COR-L47 (cell line): ENCODE measurements around the gene RIF1.

Experiments
- DNase-seq: peaks from one replicate; lab custom pipeline; 2025; lab: John Stamatoyannopoulos, UW

Gene RIF1, protein sequence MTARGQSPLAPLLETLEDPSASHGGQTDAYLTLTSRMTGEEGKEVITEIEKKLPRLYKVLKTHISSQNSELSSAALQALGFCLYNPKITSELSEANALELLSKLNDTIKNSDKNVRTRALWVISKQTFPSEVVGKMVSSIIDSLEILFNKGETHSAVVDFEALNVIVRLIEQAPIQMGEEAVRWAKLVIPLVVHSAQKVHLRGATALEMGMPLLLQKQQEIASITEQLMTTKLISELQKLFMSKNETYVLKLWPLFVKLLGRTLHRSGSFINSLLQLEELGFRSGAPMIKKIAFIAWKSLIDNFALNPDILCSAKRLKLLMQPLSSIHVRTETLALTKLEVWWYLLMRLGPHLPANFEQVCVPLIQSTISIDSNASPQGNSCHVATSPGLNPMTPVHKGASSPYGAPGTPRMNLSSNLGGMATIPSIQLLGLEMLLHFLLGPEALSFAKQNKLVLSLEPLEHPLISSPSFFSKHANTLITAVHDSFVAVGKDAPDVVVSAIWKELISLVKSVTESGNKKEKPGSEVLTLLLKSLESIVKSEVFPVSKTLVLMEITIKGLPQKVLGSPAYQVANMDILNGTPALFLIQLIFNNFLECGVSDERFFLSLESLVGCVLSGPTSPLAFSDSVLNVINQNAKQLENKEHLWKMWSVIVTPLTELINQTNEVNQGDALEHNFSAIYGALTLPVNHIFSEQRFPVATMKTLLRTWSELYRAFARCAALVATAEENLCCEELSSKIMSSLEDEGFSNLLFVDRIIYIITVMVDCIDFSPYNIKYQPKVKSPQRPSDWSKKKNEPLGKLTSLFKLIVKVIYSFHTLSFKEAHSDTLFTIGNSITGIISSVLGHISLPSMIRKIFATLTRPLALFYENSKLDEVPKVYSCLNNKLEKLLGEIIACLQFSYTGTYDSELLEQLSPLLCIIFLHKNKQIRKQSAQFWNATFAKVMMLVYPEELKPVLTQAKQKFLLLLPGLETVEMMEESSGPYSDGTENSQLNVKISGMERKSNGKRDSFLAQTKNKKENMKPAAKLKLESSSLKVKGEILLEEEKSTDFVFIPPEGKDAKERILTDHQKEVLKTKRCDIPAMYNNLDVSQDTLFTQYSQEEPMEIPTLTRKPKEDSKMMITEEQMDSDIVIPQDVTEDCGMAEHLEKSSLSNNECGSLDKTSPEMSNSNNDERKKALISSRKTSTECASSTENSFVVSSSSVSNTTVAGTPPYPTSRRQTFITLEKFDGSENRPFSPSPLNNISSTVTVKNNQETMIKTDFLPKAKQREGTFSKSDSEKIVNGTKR (N-terminal part only)

DNA sequence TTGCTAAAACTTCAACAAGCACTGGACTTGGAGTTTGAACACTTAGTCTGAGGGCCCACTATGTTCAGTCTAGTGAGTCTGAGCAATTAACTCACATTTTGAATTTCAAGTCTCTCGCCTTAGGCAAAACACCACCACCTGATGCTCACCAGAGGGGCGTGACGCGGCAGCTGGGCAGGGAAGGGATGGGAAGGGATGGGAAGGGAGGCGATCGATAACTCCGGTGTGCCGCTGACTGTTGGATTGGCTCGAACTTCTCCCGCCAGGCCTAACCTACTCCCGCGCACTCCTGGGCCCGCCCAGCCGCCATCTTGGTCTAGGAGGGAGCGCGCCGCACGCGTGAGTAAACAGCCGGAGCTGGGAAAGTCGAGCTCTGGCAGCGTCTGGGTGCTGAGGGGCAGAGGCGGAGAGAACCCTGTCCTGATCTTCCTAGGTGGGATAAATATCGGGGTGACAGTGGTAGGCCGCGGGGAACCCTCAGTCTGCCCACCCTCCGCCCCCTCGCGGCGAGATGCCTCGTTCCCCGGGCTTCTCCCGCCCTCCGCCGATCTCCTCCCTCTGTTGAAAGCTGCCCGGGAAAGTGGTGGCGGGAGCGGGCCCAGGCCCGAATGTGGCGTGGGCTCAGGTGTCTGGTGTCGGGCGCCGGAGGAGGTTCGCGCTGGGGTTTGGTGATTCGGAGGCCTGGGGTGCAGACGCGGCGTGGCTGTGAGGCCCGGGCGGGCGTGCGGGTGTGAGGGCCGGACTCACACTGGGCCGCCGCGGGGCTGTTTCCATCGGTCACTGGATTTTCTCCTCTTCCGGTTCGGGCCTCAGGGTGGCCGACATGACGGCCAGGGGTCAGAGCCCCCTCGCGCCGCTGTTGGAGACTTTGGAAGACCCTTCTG, at the start of gene RIF1:
Gene RIF1, plus strand, starts transcription at position 302 of the 884 bp plus-strand sequence. Its CDS starts 522 bp downstream, at position 824.
- peak; percentile 97 for DNase-seq

GRCh38 chr2:151361674-151362370, 47.9 kb upstream of the RIF1 start:
- no peak for DNase-seq

- no peak for DNase-seq
Observed at GRCh38 chr2:151363709-151364108, 46.0 kb upstream of the RIF1 start.

DNA sequence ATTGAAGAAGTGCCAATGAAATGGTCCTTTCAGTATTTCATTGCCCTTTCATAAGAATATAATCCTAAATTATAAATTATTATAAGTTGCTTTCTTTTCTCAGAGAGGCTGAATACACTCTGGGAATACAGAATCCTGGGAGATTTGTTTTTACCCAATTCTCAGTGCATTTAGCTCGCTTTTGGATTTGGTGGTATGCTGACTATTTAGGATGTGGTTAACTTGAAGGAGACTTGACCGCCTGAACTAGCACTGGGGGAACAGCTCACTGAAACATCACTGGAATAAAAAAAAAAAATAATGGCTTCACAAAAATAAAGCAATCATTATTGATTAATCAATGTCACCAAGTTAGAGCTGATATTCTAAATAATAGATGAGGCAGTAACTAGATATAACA, 42.1 kb upstream of the RIF1 start:
- DNase-seq, result no peak

DNA sequence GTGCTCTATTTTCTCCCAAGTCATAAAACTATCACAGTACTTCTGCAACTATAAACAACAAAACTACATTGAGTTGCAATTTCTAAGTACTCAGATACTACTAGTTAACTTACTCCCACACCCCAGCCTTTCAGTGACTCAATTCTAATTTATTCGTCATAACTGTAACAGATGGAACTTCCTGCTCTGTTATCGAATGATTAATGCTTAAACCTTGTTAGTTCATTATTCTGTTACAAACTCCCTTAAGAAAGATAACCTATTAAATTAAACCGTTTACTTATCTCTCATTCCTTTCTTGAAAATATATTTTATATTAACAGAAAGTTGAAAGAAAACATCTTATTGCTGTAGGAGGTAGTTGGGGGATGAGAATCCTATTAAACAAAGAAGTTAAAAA, 35.3 kb upstream of the RIF1 start:
- DNase-seq, result no peak

DNA sequence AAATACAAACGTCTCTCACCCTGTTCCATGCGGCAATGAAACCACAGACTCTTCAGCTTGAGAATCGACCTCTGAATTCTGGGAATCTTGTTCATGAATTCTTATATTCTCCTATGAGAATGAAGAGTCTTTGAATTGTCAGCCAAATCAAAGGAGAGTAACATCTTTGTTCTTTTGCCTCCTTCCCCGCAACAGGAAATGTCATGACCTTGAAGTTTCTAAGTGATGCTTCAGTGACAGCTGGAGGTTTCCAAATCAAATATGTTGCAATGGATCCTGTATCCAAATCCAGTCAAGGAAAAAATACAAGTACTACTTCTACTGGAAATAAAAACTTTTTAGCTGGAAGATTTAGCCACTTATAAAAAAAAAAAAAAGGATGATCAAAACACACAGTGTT, 30.5 kb upstream of the RIF1 start:
- DNase-seq, result no peak

DNA sequence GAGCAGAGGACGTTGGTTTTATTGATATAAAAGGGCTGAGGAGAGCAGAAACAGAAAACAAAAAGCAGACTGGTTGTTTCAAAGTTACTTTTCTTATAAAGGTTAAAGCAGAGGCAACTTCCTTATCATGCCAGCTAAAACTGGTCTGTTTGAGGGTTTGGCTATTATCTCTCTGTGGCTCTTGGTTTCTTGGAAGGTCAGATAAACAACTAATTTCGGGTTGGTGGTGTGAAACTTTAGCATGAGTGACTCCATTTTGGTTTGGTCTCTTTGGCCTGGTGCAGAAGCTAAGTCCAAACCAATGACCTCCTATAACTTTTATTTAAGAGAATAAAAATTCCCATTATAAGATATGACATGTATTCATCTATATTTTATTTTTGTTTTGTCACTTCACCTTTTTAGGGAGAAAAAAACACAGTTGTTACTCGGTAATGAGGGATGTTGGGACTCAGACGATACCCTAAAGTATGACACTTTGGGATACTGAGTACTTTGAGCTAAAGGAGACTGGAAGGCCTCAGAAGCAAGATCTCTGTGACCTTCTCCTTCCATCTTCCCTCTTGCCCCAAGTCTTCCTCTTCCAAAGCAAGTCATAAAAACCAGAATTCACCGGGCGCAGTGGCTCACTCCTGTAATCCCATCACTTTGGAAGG, 29.0 kb upstream of the RIF1 start:
- no peak for DNase-seq

GRCh38 chr2:151381266-151381665, 28.4 kb upstream of the RIF1 start:
- no peak for DNase-seq

DNA sequence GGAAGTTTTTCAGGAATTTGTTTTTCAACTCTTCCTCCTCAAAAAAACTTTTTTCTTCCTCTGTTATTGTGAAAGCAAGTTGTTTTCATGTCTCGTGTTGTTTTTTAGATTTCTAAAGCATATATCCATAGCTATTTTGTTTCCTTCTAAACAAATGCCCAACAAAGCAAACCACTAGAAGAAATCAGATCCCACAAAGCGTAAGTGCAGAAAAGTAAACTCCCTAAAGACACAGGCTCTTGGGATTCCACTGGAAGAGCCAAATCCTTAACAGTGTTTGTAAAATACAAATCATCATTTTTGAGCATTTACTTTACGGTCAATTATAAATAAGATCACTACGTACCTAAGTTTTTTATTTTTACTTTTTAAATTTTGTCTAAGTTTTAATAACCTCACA, 21.7 kb upstream of the RIF1 start:
- no peak for DNase-seq

- no peak for DNase-seq
Observed at GRCh38 chr2:151391436-151391835, 18.3 kb upstream of the RIF1 start.

- DNase-seq, result no peak
Observed at GRCh38 chr2:151394509-151394908, 15.2 kb upstream of the RIF1 start.

- DNase-seq, result no peak
Observed at GRCh38 chr2:151395509-151396374, 14.0 kb upstream of the RIF1 start.

DNA sequence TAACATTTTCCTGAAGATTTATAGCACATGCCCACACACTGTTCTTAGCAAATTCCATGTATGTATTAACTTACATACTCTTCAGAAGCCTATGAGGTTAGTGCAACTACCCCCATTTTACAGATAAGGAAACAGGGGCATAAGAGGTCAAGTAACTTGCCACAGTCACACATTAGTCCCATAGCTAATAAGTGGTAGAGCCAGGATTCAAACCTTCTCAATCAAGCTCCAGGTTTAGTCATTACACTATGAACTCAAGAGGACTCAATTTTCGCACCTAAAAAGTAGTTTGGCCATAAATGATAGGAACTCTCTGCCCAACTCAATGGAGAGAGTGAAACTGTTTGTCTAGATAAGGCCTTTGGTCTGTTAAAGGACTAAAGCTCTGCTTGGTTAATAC, 9.7 kb upstream of the RIF1 start:
- DNase-seq, result no peak

GRCh38 chr2:151401149-151401548, 8.6 kb upstream of the RIF1 start:
- no peak for DNase-seq

DNA sequence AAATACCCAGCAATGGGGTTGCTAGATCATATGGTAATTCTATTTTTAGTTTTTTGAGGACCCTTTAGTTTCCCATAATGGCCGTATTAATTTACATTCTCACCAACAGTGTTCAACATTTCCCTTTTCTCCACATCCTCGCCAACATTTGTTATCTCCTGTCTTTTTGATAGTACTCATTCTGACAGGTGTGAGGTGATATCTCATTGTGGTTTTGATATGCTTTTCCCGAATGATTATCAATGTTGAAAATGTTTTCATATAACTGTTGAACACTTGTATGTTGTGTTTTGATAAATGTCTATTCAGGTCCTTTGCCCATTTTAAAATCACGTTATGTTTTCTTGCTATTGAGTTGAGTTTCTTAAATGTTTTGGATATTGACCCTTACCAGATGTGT, 5.8 kb upstream of the RIF1 start:
- no peak for DNase-seq

DNA sequence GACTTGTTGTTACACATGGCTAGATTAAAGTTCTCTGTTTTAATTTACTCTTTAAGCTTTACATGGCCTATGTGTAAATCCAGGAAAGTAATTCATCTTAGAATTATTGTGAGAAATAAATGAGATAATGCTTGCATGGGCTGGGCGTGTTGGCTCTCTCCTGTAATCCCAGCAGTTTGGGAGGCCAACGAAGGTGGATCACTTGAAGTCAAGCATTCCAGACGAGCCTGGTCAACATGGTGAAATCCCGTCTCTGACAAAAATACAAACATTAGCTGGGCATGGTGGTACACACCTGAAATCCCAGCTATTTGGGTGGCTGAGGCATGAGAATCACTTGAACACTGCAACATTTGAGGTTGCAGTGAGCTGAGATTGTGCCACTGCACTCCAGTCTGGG, 4.3 kb upstream of the RIF1 start:
- DNase-seq, result no peak

DNA sequence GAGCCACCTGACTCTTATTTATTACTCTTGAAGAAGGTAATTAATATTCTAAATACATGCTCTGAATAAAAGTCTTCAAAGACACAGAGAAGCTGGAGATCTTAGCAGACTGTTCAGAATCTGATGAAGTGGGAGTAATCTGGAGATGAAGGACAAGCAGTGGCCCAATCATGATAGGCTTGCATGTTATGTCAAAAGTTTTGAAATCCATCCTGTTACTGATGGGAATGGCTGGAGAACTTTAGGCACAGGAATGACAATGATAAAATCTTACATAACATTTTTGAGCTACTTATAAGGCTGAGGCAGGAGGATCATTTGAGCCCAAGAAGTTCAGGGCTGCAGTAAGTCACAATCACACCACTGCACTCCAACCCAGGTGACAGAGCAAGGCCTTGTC, 2.4 kb upstream of the RIF1 start:
- no peak for DNase-seq

DNA sequence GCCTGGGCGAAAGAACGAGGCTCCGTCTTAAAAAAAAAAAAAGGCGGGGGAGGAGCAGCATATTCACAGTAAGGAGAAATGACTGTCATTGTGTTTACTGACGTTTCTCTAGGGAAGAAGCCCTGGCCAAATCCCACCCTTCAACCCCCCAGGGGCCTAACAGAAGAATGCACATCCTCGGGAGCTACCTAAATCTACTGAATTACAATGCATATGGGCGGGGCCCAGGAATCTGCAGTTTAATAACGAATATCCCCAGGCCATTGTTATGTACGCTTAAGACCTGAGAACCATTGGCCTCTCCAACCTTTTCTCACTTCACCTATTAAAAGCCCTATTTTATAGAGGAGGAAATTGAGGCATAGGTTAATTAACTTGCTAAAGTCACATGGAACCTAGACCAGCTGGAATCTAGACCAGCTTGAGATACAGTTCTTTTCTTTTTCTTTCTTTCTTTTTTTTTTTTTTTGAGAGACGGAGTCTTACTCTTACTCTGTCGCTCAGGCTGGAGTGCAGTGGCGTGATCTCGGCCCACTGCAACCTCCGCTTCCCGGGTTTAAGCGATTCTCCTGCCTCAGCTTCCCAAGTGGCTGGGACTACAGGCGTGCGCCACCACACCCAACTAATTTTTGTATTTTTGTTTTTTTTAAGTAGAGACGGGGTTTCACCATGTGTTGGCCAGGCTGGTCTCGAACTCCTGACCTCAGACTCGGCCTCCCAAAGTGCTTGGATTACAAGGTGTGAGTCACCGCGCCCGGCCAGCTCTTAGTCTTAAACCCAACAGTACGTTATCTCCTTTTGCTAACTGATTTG, 708 bp upstream of the RIF1 start:
- DNase-seq, result no peak
